ENCODE results near the gene RAET1L.
"Not testable (repeated sequence)": the region's sequence is repeated elsewhere in the genome, so short reads cannot be mapped to it uniquely, and the experiment has no call there.

RAET1L gene

GRCh38 chr6:150016324-150017185 lies 8.8 kb downstream of the RAET1L start:
- peak in 1 of 3 experiments; percentile 54 for DNase-seq (ENCODE audit: low read depth in 3 of 3)

GRCh38 chr6:150015281-150016001 lies 9.9 kb downstream of the RAET1L start:
- DNase-seq (ENCODE audit: low read depth in 3 of 3) = not testable (repeated sequence)

- DNase-seq (ENCODE audit: low read depth in 3 of 3) = not testable (repeated sequence)
These were observed 10.6 kb downstream of the RAET1L start for GRCh38 chr6:150014623-150015280.

DNA sequence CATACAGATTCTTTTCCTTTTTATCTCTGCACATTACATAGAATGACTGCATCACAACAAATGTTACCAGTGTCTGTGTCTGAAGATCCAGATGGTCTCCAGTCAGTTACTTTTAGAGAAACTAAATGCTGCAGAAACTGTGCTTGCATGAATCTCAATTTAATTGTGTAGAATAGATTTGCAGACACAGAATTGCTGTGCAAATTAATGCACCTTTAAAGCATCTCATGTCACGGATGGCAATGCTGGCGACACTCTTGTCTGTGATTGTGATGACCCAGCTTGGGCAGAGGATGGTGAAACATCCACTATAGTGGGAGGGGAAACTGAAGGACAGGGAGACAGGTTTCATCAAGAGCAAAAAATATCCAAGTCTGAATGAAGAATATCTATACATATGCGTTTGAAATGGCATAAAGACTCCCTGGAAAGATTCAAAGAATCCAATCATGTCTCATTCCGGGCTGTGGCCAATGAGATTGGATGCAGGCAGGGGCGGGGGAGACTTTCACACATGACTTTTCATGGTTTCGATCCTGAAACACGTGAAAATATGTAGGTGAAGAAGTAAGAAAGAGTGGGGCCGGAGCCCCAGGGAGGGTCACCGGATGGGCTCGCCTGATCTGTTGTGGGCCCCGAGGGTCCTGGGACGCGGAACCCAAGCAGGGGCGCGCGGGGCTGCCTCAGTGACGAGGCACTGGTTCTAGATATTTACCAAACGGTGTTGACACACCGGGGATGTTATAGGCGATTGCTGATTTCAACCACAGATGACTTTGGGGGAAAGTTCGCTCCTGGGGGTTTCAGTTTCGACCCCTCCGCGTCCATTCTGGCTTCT lies 11.3 kb downstream of the RAET1L start:
- DNase-seq (ENCODE audit: low read depth in 3 of 3) = not testable (repeated sequence)

- not testable (repeated sequence) for DNase-seq (ENCODE audit: low read depth in 3 of 3)
These were observed 12.2 kb downstream of the RAET1L start for GRCh38 chr6:150012846-150013784.

- peak in 1 of 3 experiments; percentile 47 for DNase-seq (ENCODE audit: low read depth in 3 of 3)
These were observed 16.7 kb downstream of the RAET1L start for GRCh38 chr6:150008588-150008987.

DNA sequence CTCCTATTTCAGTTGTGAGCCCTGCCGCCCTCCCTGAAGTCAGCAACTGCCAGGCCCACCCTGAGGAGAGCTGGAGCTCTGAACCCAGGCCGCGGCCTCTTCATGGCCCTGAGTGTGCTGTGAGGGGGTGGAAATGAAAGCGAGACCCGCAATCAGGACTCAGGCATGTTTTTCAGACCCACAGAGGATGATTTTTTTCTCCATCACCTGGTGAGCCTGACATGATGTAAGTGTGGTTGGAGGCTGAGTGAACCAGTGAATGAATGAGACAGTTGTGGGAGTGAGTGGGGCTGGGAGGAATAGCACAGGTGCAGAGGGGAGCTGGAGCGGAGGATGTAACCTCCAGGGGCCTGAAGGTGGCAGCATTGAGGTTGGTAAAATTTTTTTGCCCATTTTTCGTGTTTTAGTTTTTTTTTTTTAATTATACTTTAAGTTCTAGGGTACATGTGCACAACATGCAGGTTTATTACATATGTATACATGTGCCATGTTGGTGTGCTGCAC lies 18.3 kb downstream of the RAET1L start:
- DNase-seq (ENCODE audit: low read depth in 3 of 3) = peak in 1 of 3 experiments; percentile 51

- DNase-seq (ENCODE audit: low read depth in 3 of 3) = no peak
These were observed 19.3 kb downstream of the RAET1L start for GRCh38 chr6:150005761-150006651.

- peak; percentile 77 to 91 (median 79) for DNase-seq (ENCODE audit: low read depth in 3 of 3)
These were observed 20.3 kb downstream of the RAET1L start for GRCh38 chr6:150004783-150005717.

GRCh38 chr6:150004101-150004782 lies 21.1 kb downstream of the RAET1L start:
- DNase-seq (ENCODE audit: low read depth in 3 of 3) = no peak

- DNase-seq (ENCODE audit: low read depth in 3 of 3) = not testable (repeated sequence)
These were observed 21.7 kb downstream of the RAET1L start for GRCh38 chr6:150003599-150003998.

DNA sequence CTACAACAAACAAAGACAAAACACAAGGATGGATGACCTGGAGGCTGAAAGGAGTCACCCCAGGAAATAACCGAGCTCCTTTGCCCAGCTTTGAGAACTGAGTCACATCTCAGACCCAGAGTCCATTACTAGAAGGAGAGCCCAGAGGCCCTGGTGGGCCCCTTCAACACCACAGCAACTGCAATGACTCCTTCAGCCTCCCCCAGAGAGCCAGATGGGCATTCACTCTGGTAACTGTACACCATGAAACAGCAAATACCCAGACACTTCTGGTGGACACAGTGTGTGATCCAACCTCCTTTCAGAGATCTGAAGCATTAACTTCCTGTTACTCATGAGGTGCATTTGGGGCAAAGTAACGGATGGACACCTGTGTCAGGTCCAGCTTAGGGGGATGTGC lies 22.6 kb downstream of the RAET1L start:
- DNase-seq (ENCODE audit: low read depth in 3 of 3) = no peak

DNA sequence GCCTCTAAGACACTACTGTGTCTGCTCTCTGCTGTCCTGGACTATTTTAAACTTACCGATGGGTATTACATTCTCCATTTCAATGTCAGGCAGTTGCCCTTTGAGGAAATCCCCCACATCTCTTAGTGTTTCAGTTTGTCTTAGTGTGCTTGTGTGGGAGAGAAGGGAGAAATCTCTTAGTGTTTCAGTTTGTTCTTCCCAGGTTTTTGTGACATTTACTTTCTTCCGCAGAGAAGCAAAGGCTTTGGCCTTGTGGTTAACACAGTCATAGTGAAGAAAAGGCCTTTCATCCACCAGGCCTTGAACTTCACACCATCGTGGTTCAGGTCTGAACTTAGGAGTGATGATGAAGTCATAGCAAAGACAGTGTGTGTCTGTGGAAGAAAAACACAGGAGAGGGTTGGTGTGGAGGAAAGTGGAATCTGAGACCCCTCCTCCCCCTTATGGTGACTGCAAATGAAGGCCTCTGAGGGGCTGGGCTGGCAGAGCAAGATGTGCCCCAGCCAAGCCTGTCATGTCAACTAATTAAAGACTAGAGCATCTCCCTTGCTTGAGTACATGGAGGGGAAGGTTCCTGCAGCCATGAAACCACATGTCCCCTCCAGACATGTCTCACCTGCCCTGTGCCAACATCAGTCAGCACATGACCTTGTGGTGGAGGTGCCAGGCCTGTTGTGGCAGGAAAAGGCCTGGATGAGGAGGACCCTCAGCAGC lies 23.9 kb downstream of the RAET1L start:
- DNase-seq (ENCODE audit: low read depth in 3 of 3) = peak in 1 of 3 experiments; percentile 27

DNA sequence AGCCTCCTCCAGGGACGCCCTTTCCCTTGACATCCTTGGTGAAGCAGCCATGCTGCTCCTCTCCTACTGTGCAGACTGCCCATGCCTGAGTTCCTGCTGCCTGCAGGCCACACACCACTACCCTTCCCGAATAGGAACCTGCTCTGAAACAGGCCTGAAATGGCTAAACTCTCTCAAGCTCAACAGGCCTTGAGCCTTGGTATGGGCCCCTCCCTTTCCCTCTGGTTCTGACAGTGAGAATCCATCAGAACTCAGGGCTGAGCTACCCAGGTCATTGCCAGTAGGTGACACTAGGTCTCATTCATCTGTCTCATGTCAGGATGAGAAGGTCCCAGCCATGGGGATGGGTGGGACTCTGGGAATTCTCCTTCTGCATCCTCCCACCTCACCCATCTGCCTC lies 25.7 kb downstream of the RAET1L start:
- DNase-seq (ENCODE audit: low read depth in 3 of 3) = no peak

- DNase-seq (ENCODE audit: low read depth in 3 of 3) = no peak
These were observed 29.4 kb downstream of the RAET1L start for GRCh38 chr6:149995971-149996370.

DNA sequence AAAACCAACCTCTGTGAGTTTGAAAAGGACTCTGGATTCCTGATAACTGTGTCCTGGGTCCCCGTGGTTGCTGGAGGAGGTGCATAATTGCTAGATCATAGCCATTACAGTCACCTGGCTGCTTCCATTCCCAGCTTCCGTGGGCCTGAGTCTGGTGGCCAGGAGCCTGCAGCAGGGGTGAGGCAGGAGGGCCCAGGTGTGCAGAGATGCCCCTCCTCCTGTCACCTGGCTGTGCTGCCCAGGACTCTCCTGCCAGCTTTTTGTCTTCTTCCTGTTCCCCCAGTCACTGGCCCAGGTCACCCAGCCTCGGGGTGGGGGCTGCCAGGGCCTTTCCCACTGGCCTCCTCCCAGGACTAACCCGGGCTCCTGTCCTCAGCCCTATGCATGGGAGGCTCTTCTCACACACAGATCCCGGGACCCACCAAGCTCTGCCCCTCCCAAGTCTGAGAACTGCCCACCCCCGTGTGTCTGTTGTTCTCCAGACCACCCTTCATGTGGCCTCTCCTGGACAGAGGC lies 30.0 kb downstream of the RAET1L start:
- no peak for DNase-seq (ENCODE audit: low read depth in 3 of 3)
